ENCODE results near the gene RNLS.
"Not testable (repeated sequence)": the region's sequence is repeated elsewhere in the genome, so short reads cannot be mapped to it uniquely, and the experiment has no call there.

The RNLS gene

GRCh38 chr10:88385601-88386203 is 197.4 kb downstream of the RNLS start:
- DNase-seq = no peak

- DNase-seq = no peak
Measured at GRCh38 chr10:88383276-88383675, 199.8 kb downstream of the RNLS start.

DNA sequence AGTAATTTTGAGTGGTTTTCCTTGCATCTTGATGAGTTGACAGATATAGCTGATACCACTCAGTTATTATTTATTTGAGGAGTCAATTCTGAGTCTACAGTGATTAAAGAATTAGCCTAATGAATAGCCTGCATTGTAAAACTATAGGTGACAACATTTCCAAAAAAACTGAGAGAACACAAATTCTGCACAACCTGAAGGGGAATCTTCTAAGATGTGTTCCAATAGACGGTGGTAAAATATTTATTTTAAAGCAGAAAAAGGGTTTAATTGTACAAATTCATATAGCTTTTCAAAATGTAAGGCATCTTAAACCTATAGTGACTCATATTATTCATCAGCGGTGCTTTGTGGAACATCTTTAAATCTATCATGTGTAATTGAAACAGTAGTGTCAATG is 200.4 kb downstream of the RNLS start:
- DNase-seq = no peak

- no peak for DNase-seq
Measured at GRCh38 chr10:88379575-88379974, 203.5 kb downstream of the RNLS start.

- no peak for DNase-seq
Measured at GRCh38 chr10:88377510-88377909, 205.6 kb downstream of the RNLS start.

GRCh38 chr10:88374392-88375175 is 208.5 kb downstream of the RNLS start:
- DNase-seq = no peak

DNA sequence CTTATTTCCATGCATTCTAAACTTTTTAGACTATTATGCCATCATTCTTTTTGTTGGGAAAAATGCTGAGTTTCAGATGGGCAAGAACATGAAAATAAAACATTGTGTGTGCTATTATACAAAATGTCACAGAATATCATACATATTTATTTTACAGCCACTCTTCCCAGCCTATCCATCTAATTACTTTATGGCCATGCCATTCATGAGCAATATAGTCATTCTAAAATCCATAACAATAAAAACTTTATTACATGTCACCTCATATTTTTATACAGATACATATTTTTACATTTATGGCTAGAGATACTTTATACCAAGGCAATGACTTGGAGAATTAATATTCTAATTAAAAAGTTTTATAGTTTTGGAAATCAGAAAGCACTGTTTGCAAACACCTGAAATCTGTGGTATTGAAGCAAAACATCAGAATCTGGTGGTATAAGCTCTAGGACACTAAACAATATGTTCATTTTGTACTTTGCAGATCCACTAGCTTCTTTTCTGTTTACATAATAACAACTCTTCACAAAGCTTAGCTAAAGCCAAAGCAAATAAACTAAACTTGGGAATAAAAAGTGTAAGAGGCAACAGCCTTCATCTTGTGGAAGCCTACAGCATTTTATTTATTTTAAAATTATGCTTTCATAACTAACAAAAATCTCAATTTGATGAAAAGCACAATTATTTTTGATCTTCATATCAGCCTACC is 210.1 kb downstream of the RNLS start:
- no peak for DNase-seq

DNA sequence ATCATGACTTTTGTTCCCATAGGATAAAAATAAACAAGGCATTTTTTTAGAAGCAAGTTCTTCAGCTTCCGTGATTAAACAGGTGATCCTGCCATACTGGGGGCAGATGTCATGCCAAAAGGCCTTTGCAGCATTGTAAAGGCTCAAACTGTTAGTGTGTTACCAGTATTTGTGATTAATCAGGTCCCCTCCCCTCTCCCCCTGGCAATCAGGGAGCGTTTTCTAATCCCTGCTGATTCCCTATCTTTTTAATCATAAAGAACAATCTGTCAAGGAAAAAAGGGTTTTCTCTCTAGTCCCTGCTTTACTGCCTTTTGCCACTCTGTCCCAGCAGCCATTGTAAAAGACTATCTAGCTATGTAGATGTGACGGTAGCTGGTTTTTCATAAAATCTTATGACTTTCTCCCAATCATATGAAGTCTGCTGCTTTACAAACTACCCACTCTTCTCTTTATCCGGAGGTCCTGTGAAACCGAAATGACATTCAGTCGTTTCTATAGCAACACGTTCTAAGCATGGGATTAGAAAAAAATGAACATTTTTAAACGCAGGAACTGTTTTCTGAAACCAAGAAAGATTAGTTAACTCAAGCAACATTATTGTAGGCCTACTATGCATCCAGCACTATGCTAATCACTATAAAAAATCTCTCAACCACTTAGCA is 210.9 kb downstream of the RNLS start:
- no peak for DNase-seq

GRCh38 chr10:88370713-88371112 is 212.4 kb downstream of the RNLS start:
- DNase-seq = no peak

- DNase-seq = no peak
Measured at GRCh38 chr10:88366772-88367171, 216.3 kb downstream of the RNLS start.

- no peak for DNase-seq
Measured at GRCh38 chr10:88361995-88362807, 220.9 kb downstream of the RNLS start.

- no peak for DNase-seq
Measured at GRCh38 chr10:88361494-88361893, 221.6 kb downstream of the RNLS start.

GRCh38 chr10:88355750-88356149 is 227.4 kb downstream of the RNLS start:
- DNase-seq = not testable (repeated sequence)

DNA sequence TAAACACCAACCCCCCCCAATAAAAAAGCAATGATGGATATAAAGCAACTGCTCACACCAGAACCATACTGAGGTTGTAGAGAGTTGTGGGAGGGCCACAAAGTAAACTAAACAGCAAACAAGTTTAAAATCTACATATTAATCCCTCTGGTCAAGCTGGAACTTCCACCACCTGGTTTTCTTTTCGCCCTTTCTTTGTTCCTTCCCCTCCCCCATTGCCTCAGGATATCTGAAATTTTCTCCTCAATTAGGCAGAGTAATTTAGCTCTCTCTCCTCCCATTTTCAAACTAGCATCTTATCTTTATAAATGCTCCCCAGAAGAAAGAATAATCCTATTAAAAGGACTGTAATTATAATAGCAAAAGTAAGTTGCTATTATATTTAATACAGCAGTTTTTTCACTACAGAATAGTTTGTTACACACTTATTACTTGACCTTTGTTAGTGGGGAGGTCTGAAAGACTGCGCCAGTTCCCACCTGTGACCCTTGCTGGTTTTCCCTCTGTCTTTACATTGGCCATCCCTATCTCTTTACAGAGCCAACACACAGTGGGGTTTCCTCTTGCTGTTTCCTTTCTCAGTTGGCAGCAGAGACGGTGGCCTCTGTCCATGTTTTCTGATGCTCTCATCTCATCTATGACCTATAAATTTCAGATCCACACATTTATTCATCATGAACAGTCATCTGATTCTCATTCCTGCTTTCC is 235.4 kb downstream of the RNLS start:
- DNase-seq = no peak

DNA sequence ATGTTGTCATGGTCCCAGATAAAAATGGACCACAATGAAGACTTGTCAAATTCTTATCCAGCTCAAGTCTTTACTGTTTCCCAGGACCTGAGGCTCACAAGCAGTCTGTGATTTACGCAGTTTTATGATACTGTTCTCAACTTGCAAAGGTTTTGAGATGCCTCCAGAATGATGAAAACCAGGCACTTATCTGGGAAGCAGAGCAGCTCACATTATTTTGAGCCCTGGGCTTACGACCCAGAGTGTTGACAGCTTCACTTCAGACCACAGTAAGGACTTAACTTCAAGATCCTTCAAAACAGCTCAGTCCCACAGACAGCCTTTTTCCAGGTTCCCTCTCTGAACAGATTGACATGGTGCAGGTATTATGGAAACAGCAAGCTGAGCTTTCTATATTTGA is 236.1 kb downstream of the RNLS start:
- no peak for DNase-seq

- no peak for DNase-seq
Measured at GRCh38 chr10:88346144-88346977, 236.8 kb downstream of the RNLS start.

DNA sequence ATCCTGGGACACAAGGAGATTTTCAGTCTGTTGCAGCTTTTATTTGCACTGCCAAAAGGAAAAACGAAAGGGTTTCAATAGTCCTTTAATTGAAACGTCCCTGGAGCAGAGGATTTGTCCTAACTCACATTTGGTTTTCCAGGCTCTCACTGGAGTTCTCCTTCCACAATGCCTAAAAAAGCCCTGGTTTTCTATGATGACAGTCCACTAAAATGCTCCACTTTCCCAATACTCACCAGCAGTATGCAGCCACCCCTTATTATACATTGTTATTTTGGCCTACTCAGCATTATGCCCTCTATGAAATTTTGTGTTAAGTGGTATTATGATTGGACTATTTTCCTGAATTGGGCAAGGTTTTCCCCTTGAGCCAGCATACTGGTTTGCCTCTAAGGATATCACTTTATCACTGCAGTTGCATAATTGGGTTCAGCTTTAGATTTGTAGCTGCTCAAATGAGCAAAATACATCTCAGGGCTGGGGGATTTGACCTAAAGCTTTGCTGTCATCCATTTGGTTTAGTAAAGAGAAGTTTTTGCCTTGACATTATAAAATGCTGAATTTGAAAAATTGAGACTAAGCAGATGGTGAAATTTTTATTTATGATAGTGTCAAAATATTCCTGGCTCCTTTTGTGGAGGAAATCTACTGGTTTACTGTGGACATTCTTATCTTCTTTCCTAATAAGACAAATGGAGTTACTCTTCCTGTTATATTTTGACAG is 239.2 kb downstream of the RNLS start:
- DNase-seq = no peak

DNA sequence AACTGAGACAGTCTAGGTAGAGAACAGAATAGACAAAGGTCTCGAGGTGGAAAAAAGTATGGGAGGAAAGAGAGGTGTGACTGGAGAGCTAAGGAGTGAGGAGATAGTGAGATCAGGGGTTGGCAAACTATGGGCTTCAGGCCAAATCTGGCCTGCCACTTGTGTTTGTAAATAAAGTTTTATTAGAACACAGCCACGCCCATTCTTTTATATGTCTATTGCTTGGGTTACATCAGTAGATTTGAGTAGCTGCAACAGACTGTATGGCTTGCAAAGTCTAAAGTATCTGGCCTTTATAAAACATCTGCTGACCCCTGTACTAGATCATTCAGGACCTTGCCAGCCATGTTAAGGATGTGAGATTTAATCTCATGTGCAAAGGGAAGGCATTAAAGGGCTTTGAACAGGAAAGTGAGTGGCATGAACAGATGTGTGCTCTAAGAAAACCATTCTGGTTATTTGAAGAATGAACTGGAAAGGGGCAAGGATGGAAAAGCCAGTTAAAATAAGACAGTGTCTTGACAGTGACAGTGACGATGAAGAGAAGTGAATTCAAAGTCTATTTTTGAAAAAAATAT is 240.3 kb downstream of the RNLS start:
- no peak for DNase-seq

DNA sequence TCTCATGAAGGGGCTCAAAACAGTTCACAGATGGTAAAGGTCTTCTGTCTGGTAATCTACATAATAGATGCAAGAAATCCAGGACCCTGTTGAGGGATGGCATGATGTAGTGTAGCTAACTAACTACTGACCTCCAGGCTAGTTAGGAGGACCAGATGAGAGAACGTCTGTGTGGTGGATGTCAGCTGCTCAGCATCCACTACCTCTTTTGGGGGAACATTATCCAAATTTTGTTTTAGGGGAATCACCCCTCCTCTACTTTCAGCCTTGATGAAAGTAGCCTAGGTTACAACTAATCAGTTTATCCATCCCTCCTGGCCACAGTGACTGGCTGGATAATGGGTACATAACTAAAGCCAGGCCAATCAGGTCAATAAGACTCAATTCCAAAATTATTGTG is 246.0 kb downstream of the RNLS start:
- DNase-seq = no peak

DNA sequence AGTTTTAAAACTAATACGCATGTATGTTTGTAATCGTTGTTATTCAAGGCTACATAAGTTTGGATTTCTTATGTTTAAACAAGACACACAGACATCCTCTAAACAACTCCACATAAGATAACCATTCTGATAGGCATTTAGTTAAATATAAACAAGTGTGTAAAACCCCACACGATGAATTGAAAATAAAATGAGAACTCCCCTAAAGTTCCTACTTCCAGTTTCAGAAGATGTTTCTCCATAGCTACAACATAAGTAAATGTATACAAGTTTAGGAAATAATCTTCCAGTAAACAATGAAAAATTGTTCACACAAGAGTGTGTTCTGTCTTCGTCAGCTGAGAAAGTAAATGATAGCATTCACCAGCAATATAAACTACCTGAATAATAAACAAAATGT is 246.8 kb downstream of the RNLS start:
- no peak for DNase-seq

Measured in activated T-cell treated with anti-CD3 and anti-CD28 coated beads for 4 hours (primary cell).